K562 (cell line): ENCODE data around the gene MVB12B. TPM values are rescaled to one million over a fixed set of nuclear protein-coding genes. Genes with fewer than 3 reads are reported as not detected.

Experiments
- ATAC-seq: fragments of 200-7000 bp; cut with Tn5 transposase; 3 replicates; pipeline ENCODE4 v1.9.1; 2020; ENCODE audit warnings: moderate library complexity
- BruUV-seq: library from RNA; stranded (reverse); fragments of 400-500 nt; replicated peaks from 2 replicates; lab custom pipeline; 2021; lab: Mats Ljungman, UMichigan
- CTCF ChIA-PET: fragments of 300-600 bp; formaldehyde crosslinking; extraction: SDS; loops from one replicate; lab custom pipeline; 2021; ENCODE audit warnings: low intra/inter-chr PET ratio; lab: Yijun Ruan, JAX
- POLR2A ChIA-PET: fragments of 300-600, 350-650 bp; sonication (Branson Sonifier 250); formaldehyde crosslinking; extraction: SDS; loops from one replicate; lab custom pipeline; 2021; ENCODE audit warnings: antibody characterized with exemption, inconsistent platforms; lab: Yijun Ruan, JAX
- DNase-seq, 4 experiments: peaks; one replicate each; pipeline versions ENCODE4 v3.0.0 to v3.0.0-alpha.2; 2011 to 2018; ENCODE audit warnings: low spot score in 3 of 4, mixed read lengths in 3 of 4; ENCODE audit errors: extremely low read depth in 1 of 4
- FAIRE-seq: peaks from 2 replicates; lab custom pipeline; 2011; peaks lifted over from hg19 to GRCh38; lab: Jason Lieb, UNC
- H2AFZ ChIP-seq: 2 replicates; pipeline ENCODE4 v1.6.0; 2011; ENCODE audit warnings: low read depth, low read length, control low read depth, inconsistent platforms
- H3K27ac ChIP-seq: fragments of 200-600 bp; 3 replicates; pipeline ENCODE4 v1.8.0; 2011; ENCODE audit warnings: low read depth, mild to moderate bottlenecking, control low read depth, inconsistent platforms, low read length, moderate library complexity, mixed read lengths; ENCODE audit errors: extremely low read depth
- H3K27me3 ChIP-seq, 2 experiments: fragments of 300-600 bp in 1 of 2; 2 replicates in 1 of 2; 3 replicates in 1 of 2; pipeline versions ENCODE4 v1.6.0 to v1.8.0; 2011; ENCODE audit warnings: inconsistent platforms in 2 of 2, low read length in 2 of 2, mild to moderate bottlenecking in 1 of 2, mixed read lengths in 1 of 2, moderate library complexity in 1 of 2; ENCODE audit not compliant: control insufficient read depth in 2 of 2, insufficient read depth in 2 of 2
- H3K36me3 ChIP-seq: fragments of 300-600 bp; 3 replicates; pipeline ENCODE4 v1.8.0; 2011; ENCODE audit warnings: mild to moderate bottlenecking, low read length, inconsistent platforms; ENCODE audit not compliant: control insufficient read depth, insufficient read depth
- H3K4me1 ChIP-seq, 2 experiments: fragments of 200-600 bp in 1 of 2; replicated peaks in 1 of 2; 2 replicates in 1 of 2; 3 replicates in 1 of 2; pipeline versions ENCODE4 v1.5.1 to v1.8.0; 2011; ENCODE audit warnings: inconsistent platforms in 2 of 2, low read length in 2 of 2, mild to moderate bottlenecking in 1 of 2, mixed read lengths in 1 of 2, moderate library complexity in 1 of 2; ENCODE audit not compliant: control insufficient read depth in 2 of 2, insufficient read depth in 2 of 2
- H3K4me2 ChIP-seq: 2 replicates; pipeline ENCODE4 v1.6.1; 2011; ENCODE audit warnings: low read length, control low read depth, inconsistent platforms, mixed read lengths; ENCODE audit not compliant: insufficient read depth
- H3K4me3 ChIP-seq: fragments of 200-600 bp; sonication (generic), shearing (Covaris generic); 2 replicates; pipeline ENCODE4 v1.5.1; 2016; ENCODE audit warnings: control low read depth, inconsistent platforms
- H3K79me2 ChIP-seq: fragments of 200-600 bp; 3 replicates; pipeline ENCODE4 v1.8.0; 2011; ENCODE audit warnings: low read length, inconsistent platforms; ENCODE audit not compliant: control insufficient read depth, insufficient read depth
- H3K9ac ChIP-seq, 2 experiments: 2 replicates each; pipeline versions ENCODE4 v1.6.0 to v1.6.1; 2011; ENCODE audit warnings: low read depth in 2 of 2, low read length in 2 of 2, control low read depth in 1 of 2, inconsistent platforms in 1 of 2, mild to moderate bottlenecking in 1 of 2, mixed read lengths in 1 of 2; ENCODE audit not compliant: insufficient read depth in 1 of 2
- H3K9me1 ChIP-seq: one replicate; pipeline ENCODE4 v1.6.0; 2011; ENCODE audit warnings: inconsistent platforms, mild to moderate bottlenecking, low read length, moderate library complexity; ENCODE audit not compliant: control insufficient read depth, insufficient read depth
- H3K9me3 ChIP-seq: replicated peaks from 2 replicates; pipeline ENCODE4 v1.5.1; 2011; ENCODE audit warnings: low read depth, low read length, inconsistent platforms; ENCODE audit not compliant: control insufficient read depth, insufficient read depth
- H4K20me1 ChIP-seq: replicated peaks from 2 replicates; pipeline ENCODE4 v1.6.1; 2011; ENCODE audit warnings: low read length, inconsistent platforms, mixed read lengths; ENCODE audit not compliant: control insufficient read depth, insufficient read depth
- MED1 ChIP-seq: sonication (generic); formaldehyde crosslinking; IDR thresholded peaks from 2 replicates; pipeline ENCODE4 v1.8.1; 2023; ENCODE audit warnings: missing genetic modification reagents, borderline replicate concordance
- NCOA4 ChIP-seq: fragments of 450-650 bp; IDR thresholded peaks from 2 replicates; pipeline ENCODE4 v1.6.1; 2018; ENCODE audit warnings: mild to moderate bottlenecking; ENCODE audit not compliant: partially characterized antibody
- POU5F1 ChIP-seq: fragments of 150-350 bp; IDR thresholded peaks from 2 replicates; pipeline ENCODE4 v1.6.1; 2014; ENCODE audit warnings: borderline replicate concordance, low read length, low read depth, mild to moderate bottlenecking; ENCODE audit not compliant: partially characterized antibody
- RFX7 ChIP-seq: fragments of 250-450 bp; sonication (Bioruptor Pico); IDR thresholded peaks from 2 replicates; pipeline ENCODE4 v1.5.1; 2021; ENCODE audit warnings: mild to moderate bottlenecking
- TAF15 ChIP-seq: fragments of 200-400 bp; formaldehyde crosslinking; IDR thresholded peaks from 2 replicates; pipeline ENCODE4 v1.6.1; 2017; ENCODE audit warnings: mild to moderate bottlenecking, low read depth, low read length, moderate library complexity
- ZNF253 ChIP-seq: fragments of 250-450 bp; sonication (Bioruptor Pico); conservative IDR thresholded peaks from 2 replicates; pipeline ENCODE4 v1.6.1; 2021; ENCODE audit warnings: mild to moderate bottlenecking
- WGBS: fragments of 100-300 bp; shearing (Covaris generic); methylation state at CpG from one replicate; pipeline ENCODE4 v1.1.6; 2016; ENCODE audit warnings: low coverage, mixed read lengths; ENCODE audit not compliant: insufficient coverage; ENCODE audit errors: missing lambda C conversion rate; 5-methylcytosine and 5-hydroxymethylcytosine counted together
- in situ Hi-C: fragments of 300-500 bp; cut with MboI; formaldehyde crosslinking; loops from 4 replicates; pipeline ENCODE4 v1.15.0; 2018; ENCODE audit warnings: inconsistent platforms, mixed read lengths
- intact Hi-C: fragments of 100-400 bp; cut with micrococcal nuclease; formaldehyde crosslinking; loops from 2 replicates; pipeline ENCODE4 v1.14.2; 2022
- polyA plus RNA-seq, 8 experiments: library from polyadenylated mRNA; depleted of rRNA in 4 of 8; stranded (reverse) in 5 of 8; unstranded in 3 of 8; fragments of >200 nt; fragmentation: Nextera tagmentation in 2 of 8; fragmentation: Illumina TruSeq in 1 of 8; extraction: Ambion mirVana in 2 of 8; extraction: Trizol in 1 of 8; gene quantifications; 2 replicates each; pipeline versions ENCODE4 v1.2.1 to v1.2.3, GENCODE V29; 2011 to 2014; ENCODE audit warnings: inconsistent platforms in 1 of 8, missing spikeins in 1 of 8
- total RNA-seq, 7 experiments: library from RNA; depleted of rRNA in 6 of 7; stranded (reverse); fragments of >200 nt in 6 of 7; fragmentation: Illumina TruSeq in 2 of 7; extraction: Trizol in 2 of 7; gene quantifications; 2 replicates each; pipeline versions ENCODE4 v1.2.1 to v1.2.3, GENCODE V29; 2011 to 2021; ENCODE audit warnings: low replicate concordance in 1 of 7
- TF ChIP-seq, protein P1 (sequence below): fragments of 250-450 bp; sonication (Bioruptor Pico); IDR thresholded peaks from 2 replicates; pipeline ENCODE4 v1.8.0; 2021; ENCODE audit warnings: moderate library complexity, mild to moderate bottlenecking, inconsistent platforms

MVB12B gene
- total and polyA plus RNA-seq, 9 of the 15 experiments (the other 6 are each of a cell fraction or from before 2014, with no cell fraction given), result not detected

DNA sequence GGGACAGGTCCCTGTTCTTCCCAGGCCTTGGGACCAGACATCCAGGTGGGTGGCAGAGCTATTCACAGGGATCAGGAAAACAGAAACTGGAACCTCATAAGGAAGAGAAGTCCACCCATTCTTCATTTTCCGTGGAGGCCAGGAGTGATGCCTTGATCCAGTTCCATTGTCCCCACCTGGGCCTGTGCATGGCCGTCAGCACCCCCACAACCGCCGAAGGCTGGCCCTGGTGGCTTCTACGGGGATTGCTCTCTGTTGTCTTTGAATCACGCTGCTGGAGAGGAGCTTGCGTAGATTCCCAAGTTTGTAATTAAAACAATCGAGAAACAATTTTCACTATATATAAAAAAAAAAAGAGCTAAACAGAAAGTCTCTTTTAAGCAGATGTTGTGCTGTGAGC, 134.4 kb downstream of the MVB12B start:
- BruUV-seq, result no TSS peak
- Histone ChIP-seq H3K79me2 (no peaks in the 10 kb centered on the region), H3K36me3 (no peaks in the 10 kb centered on the region), H2AFZ (no peak overlapping the region), H3K27me3 (peaks cover 32 to 82% of the 10 kb centered on the region in 2 experiments), H4K20me1 (0 out of 2 replicates have a peak, but pooled peaks cover 8% of the 10 kb centered on the region), H3K9ac (no peak overlapping the region), H3K9me1 (no peaks in the 10 kb centered on the region), H3K27ac (no peak overlapping the region), H3K4me1 (no peaks in the 10 kb centered on the region), H3K4me3 (no peak overlapping the region), H3K4me2 (no peak overlapping the region), H3K9me3 (no peaks in the 10 kb centered on the region)
- intact Hi-C loops (no loop called here), in situ Hi-C loops (no loop called here)
- ATAC-seq (0 out of 3 replicates have a peak, but pooled peaks have one; percentile 49), DNase-seq (no peak), FAIRE-seq (no peak)
- ChIA-PET CTCF (no interaction called here), POLR2A (no interaction called here)
- WGBS, result 3% methylated on average over 8 of the region's 8 CpGs
- TF ChIP-seq POU5F1 (no peak), RFX7 (CRISPR knock-in tag) (no peak), MED1 (no peak), ZNF253 (CRISPR knock-in tag) (no peak), NCOA4 (no peak), TAF15 (no peak)
- TF ChIP-seq, protein P1, sequence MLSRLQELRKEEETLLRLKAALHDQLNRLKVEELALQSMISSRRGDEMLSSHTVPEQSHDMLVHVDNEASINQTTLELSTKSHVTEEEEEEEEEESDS, result no peak
